HT-29 (cell line): ENCODE measurements around the gene PPIP5K1. TPM values are rescaled to one million over a fixed set of nuclear protein-coding genes. Genes with fewer than 3 reads are reported as not detected.

Experiments used
- DNase-seq: peaks from one replicate; pipeline ENCODE4 v3.0.0-alpha.2; 2015; ENCODE audit warnings: low spot score
- small RNA-seq: library from RNA; depleted of rRNA; stranded (forward); fragments of <200 nt; gene quantifications from one replicate; pipeline ENCODE3, GENCODE V24; 2014
- total RNA-seq: library from RNA; depleted of rRNA; stranded (reverse); fragments of >200 nt; shearing (Covaris generic); gene quantifications from 2 replicates; pipeline ENCODE4 v1.2.3, GENCODE V29; 2014; rRNA removed

Gene PPIP5K1
- total RNA-seq, 1 experiment from 2014 or later, result 51.8 TPM

- DNase-seq, result peak; percentile 42
These were observed 97.7 kb downstream of the PPIP5K1 start for GRCh38 chr15:43492266-43492665.

- no peak for DNase-seq
These were observed 100.8 kb downstream of the PPIP5K1 start for GRCh38 chr15:43489191-43489590.

- no peak for DNase-seq
These were observed 101.2 kb downstream of the PPIP5K1 start for GRCh38 chr15:43488790-43489189.

GRCh38 chr15:43487271-43487895 is 102.6 kb downstream of the PPIP5K1 start:
- DNase-seq, result no peak

GRCh38 chr15:43484455-43484854 is 105.6 kb downstream of the PPIP5K1 start:
- no peak for DNase-seq

Small RNA genes lying within 50 kb of the gene (small RNA-seq; reads per million reads assigned to genes)
- not detected for gene RNU6-554P
- gene RNU6-610P, result not detected

Other genes with a start within 250 kb of the PPIP5K1 start
- gene ZSCAN29, start 219.2 kb downstream of the PPIP5K1 start, total RNA-seq, result 42.2 and 48.7 TPM in 2 replicates
- 35.7 and 37.6 TPM in 2 replicates for gene TUBGCP4, start 219.1 kb downstream of the PPIP5K1 start, total RNA-seq
- gene TP53BP1, start 97.1 kb downstream of the PPIP5K1 start, total RNA-seq, result 38.1 and 39.4 TPM in 2 replicates
- gene MAP1A, start 72.6 kb downstream of the PPIP5K1 start, total RNA-seq, result 0.46 and 0.50 TPM in 2 replicates
- gene CKMT1B, start 3.8 kb upstream of the PPIP5K1 start, total RNA-seq, result 2.6 and 7.6 TPM in 2 replicates
- gene STRC, start 28.6 kb upstream of the PPIP5K1 start, total RNA-seq, result 0.18 TPM in 1 of 2 replicates, not detected in the other
- gene CATSPER2, start 58.6 kb upstream of the PPIP5K1 start, total RNA-seq, result 2.9 and 5.0 TPM in 2 replicates
- 1.9 and 2.7 TPM in 2 replicates for gene CKMT1A, start 103.7 kb upstream of the PPIP5K1 start, total RNA-seq
- gene PDIA3, start 156.2 kb upstream of the PPIP5K1 start, total RNA-seq, result 560 and 640 TPM in 2 replicates
- gene ELL3, start 186.8 kb upstream of the PPIP5K1 start, total RNA-seq, result 94.9 and 101 TPM in 2 replicates
- gene SERF2, start 202.1 kb upstream of the PPIP5K1 start, total RNA-seq, result 758 and 789 TPM in 2 replicates
- not detected in 2 replicates for gene SERINC4, start 210.0 kb upstream of the PPIP5K1 start, total RNA-seq
- 16.9 and 18.8 TPM in 2 replicates for gene HYPK, start 210.4 kb upstream of the PPIP5K1 start, total RNA-seq
- gene MFAP1, start 234.5 kb upstream of the PPIP5K1 start, total RNA-seq, result 10.9 TPM in 2 replicates
- gene WDR76, start 236.8 kb upstream of the PPIP5K1 start, total RNA-seq, result 11.5 and 12.7 TPM in 2 replicates